Sigmoid colon (tissue), 4 donors: Measurements from ENCODE around the gene CCDC102B.

Experiments
- POLR2A ChIP-seq, 2 donors: fragments of 450-650 bp; IDR thresholded peaks; one replicate each; pipeline ENCODE4 v1.6.1; 2016; ENCODE audit warnings: antibody characterized with exemption in 2 of 2, mild to moderate bottlenecking in 2 of 2, moderate library complexity in 2 of 2
- POLR2AphosphoS5 ChIP-seq, 4 donors: sonication (generic); formaldehyde crosslinking; IDR thresholded peaks; one replicate each; pipeline ENCODE4 v1.6.1; 2017; ENCODE audit warnings: antibody characterized with exemption in 4 of 4
- TF ChIP-seq, protein P1 (sequence below), 4 experiments: fragments of 450-650 bp in 3 of 4; fragments of 200-600 bp in 1 of 4; IDR thresholded peaks; one replicate each; pipeline ENCODE4 v1.5.1; 2016 to 2019; ENCODE audit warnings: antibody characterized with exemption in 4 of 4, mild to moderate bottlenecking in 3 of 4, moderate library complexity in 2 of 4

DNA sequence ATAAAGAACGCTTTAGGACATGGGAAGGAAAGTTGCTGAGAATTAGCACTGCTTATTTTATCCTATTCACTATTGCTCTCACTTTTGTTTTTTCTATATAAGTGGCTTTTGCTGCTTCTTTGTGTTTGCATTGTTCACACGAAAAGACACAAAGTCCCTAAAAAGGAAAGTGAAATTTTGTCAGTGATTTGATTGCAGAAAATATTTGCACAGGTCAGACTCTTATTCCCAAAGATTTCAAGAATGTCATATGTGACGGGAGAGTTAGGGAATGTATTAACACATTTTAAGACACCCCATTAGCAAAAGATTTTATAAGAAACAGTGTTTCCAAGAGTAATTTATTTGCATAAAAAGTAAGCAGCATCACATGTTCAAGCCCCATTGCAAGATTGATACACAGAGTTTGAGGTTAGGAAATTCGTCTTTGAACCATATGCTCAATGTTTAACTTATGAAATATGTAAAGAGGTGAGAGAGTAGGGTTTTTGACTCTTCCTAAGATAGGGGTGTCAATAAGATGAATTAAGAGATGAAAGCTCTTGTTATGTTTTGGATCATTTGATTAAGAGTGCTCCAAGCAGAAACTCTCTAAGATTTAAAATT is 57.0 kb downstream of the CCDC102B start:
- TF ChIP-seq POLR2AphosphoS5 (IDR thresholded peaks at IDR 0.05), result no peak
- no peak for TF ChIP-seq POLR2A (IDR thresholded peaks at IDR 0.05)
- TF ChIP-seq, protein P1, sequence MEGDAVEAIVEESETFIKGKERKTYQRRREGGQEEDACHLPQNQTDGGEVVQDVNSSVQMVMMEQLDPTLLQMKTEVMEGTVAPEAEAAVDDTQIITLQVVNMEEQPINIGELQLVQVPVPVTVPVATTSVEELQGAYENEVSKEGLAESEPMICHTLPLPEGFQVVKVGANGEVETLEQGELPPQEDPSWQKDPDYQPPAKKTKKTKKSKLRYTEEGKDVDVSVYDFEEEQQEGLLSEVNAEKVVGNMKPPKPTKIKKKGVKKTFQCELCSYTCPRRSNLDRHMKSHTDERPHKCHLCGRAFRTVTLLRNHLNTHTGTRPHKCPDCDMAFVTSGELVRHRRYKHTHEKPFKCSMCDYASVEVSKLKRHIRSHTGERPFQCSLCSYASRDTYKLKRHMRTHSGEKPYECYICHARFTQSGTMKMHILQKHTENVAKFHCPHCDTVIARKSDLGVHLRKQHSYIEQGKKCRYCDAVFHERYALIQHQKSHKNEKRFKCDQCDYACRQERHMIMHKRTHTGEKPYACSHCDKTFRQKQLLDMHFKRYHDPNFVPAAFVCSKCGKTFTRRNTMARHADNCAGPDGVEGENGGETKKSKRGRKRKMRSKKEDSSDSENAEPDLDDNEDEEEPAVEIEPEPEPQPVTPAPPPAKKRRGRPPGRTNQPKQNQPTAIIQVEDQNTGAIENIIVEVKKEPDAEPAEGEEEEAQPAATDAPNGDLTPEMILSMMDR (IDR thresholded peaks at IDR 0.05), result no peak
